ENCODE measurements around the gene CTNNA3.

Gene CTNNA3

GRCh38 chr10:65931291-65932070 is 1764.5 kb downstream of the CTNNA3 start:
- no peak for DNase-seq (ENCODE audit: low spot score)

GRCh38 chr10:65911151-65911835 is 1784.7 kb downstream of the CTNNA3 start:
- DNase-seq (ENCODE audit: low spot score), result no peak

GRCh38 chr10:65910209-65910608 is 1785.8 kb downstream of the CTNNA3 start:
- DNase-seq (ENCODE audit: low spot score), result no peak

DNA sequence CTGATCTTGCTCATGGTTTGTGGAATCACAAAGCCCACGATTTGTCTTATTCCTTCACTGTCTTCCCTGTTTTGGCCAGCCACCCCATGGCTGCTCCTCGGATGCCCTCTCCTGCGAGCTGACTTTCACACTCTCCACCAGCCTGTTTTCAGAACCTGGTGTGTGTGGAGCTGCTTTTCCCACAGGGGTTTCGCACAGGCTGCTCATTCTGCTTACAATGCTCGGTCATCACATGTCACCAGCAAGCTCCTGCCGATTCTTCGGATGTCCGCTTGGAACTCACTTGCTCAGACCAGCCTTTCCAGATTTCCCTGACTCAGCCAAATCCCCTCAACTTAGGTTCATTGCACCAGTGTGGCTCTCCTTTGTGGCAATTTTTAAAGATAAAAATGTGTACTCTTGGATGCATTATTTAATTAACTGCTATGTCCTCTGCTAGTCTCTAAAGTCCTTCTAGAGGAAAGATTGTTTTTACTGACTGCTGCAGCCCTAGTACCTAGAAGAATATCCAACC is 1788.7 kb downstream of the CTNNA3 start:
- DNase-seq (ENCODE audit: low spot score), result no peak

GRCh38 chr10:65903620-65904019 is 1792.4 kb downstream of the CTNNA3 start:
- DNase-seq (ENCODE audit: low spot score), result no peak

DNA sequence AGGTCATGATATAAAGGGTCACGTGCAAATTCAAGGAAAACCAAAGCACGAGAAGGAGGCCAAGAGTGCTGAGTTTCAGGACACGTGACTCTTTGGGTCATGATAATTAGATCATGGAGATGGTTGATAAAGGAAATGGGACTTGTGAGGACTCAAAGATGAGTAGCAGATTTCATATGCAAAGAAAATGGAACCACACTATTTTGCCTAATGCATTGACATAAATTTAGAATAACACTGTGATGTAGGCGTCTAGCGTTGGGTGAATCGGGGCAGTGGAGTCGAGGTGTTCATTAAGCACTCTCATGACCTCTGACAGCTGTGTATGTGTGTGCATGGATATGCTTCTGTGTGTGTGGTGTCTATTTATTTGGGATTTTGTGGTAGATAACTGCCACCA is 1795.7 kb downstream of the CTNNA3 start:
- DNase-seq (ENCODE audit: low spot score), result no peak

GRCh38 chr10:65898055-65898454 is 1797.9 kb downstream of the CTNNA3 start:
- no peak for DNase-seq (ENCODE audit: low spot score)

GRCh38 chr10:65894961-65895360 is 1801.0 kb downstream of the CTNNA3 start:
- no peak for DNase-seq (ENCODE audit: low spot score)

DNA sequence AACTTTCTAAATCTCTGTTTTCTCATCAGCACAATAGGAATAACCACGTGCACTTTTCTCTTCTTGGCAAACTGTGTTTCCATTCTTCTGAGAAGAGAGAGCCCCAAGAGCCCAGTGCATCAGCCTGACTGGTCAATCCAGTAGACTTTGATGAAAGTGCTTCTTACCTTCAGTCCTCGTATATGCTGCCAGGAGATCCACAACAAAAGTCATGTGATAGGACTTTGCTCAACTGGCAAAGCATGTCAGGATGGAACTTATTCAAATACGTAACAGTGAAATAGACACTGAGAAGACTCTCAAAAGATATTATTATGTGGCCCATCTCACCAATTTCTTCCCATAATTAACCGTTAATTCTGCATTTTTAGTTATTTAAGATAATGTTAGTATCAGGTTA is 1801.6 kb downstream of the CTNNA3 start:
- DNase-seq (ENCODE audit: low spot score), result no peak

DNA sequence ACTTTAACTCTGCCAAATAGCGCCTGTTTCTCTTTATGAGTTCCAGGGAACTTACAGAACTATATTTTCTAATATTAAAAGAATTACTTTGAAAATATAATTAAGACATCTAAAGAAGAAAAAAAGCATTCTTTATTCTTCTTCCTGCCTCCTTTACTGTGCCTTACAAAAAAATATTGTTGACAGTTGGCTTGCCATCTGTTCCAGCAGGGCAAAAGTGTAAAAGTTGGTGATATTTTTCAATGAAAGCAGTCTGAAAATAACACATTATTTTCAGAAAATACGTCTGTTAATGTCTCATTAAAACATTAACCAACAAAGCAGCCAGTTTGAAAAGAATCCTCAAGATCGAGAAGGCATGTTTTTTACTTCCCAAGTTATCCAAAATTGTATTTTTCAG is 1802.3 kb downstream of the CTNNA3 start:
- no peak for DNase-seq (ENCODE audit: low spot score)

- DNase-seq (ENCODE audit: low spot score), result no peak
These were observed 1803.7 kb downstream of the CTNNA3 start for GRCh38 chr10:65892284-65892683.

DNA sequence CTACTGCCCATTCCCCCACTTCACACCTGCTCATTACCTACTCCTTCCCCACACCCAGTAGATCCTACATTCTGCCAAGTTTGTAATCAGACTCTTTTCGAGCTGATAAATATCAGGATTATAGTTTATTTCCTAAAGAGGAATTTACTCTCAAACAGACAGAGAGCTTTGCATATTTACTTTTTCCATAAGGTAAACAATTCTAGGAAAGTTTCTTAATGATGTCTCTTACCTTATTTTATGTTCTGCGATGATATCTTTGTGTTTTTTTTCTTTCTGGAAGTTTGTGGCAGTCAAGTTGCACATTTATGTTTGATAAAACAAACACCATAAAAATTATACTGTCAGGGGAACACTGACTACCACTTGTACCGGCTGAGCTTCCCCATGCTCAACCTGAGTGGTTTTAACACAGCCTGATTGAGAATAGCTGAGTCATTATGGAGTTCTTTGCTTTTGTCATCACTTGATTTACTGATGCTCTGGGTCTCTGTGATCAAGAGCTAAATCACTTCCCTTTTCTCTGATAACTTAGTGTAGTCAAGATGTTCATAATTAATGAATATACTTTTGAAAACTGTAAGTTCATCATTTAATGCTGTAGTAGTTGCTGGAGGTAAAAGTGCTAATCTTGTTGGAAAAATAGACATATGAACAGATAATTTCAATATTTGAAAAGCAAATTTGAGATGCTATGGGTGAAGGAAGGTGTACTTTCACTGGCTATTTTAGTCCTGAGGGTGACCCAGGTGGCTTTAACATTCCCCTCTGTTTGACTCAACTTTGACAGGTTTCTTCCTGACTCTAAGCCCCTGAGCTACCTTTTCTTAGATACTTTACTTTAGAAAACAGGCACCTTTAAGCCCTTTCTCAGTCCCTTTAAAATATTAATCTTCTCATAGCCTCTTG is 1804.7 kb downstream of the CTNNA3 start:
- no peak for DNase-seq (ENCODE audit: low spot score)

DNA sequence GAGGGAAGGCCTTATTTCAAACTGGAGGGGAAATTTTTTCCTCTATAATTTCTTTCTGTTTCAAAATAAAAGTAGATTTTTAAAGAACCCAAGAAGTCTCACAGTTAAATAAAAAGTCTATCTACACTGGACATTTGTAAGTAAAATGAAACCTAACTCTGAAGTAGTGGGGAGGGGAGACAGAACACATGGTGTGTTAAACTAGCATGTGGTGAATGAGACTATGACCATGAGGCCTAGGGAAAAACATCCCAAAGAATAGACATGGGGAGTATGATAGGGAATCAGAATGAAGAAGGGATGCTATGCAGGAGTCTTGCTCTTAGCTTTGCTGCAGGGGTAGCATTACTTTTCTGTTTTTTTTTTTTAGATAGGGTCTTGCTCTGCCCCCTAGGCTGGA is 1831.5 kb downstream of the CTNNA3 start:
- no peak for DNase-seq (ENCODE audit: low spot score)

- DNase-seq (ENCODE audit: low spot score), result no peak
These were observed 1832.0 kb downstream of the CTNNA3 start for GRCh38 chr10:65864036-65864435.
